ENCODE results near the gene GABARAP.
A peak's percentile ranks its signal among the peaks of the same experiment; 100 is the strongest.

The GABARAP gene

GRCh38 chr17:7221278-7222092, 20.8 kb downstream of the GABARAP start:
- DNase-seq: no peak

GRCh38 chr17:7220593-7221277, 21.5 kb downstream of the GABARAP start:
- peak; percentile 25 to 35 for DNase-seq

GRCh38 chr17:7219812-7220592, 22.2 kb downstream of the GABARAP start, which contains the start of the genes ACADVL and DLG4:
TSS of gene ACADVL (plus strand) at chr17:7219938. CDS start at chr17:7219985, 47 bp downstream.
TSS of gene DLG4 (minus strand) at chr17:7219836.
- peak in 1 of 2 experiments; percentile 41 for DNase-seq

GRCh38 chr17:7219229-7219811, 22.9 kb downstream of the GABARAP start:
- no peak for DNase-seq

- DNase-seq: no peak
Measured at GRCh38 chr17:7218758-7219157, 23.5 kb downstream of the GABARAP start.

- DNase-seq: no peak
Measured at GRCh38 chr17:7218166-7218565, 24.1 kb downstream of the GABARAP start.

GRCh38 chr17:7217113-7217987, 24.9 kb downstream of the GABARAP start:
- DNase-seq: peak; percentile 37 to 56

GRCh38 chr17:7216242-7217112, 25.8 kb downstream of the GABARAP start:
- DNase-seq: no peak

GRCh38 chr17:7215652-7216180, 26.5 kb downstream of the GABARAP start:
- DNase-seq: no peak

- no peak for DNase-seq
Measured at GRCh38 chr17:7215136-7215638, 27.1 kb downstream of the GABARAP start.

- DNase-seq: peak; percentile 82 to 83
Measured at GRCh38 chr17:7214300-7215135, 27.7 kb downstream of the GABARAP start.

- peak; percentile 32 to 46 for DNase-seq
Measured at GRCh38 chr17:7213895-7214299, 28.4 kb downstream of the GABARAP start.

GRCh38 chr17:7211491-7212273, 30.6 kb downstream of the GABARAP start:
- no peak for DNase-seq

GRCh38 chr17:7208754-7209460, 33.3 kb downstream of the GABARAP start:
- DNase-seq: no peak

GRCh38 chr17:7208027-7208571, 34.1 kb downstream of the GABARAP start:
- DNase-seq: no peak

GRCh38 chr17:7207120-7208001, 34.9 kb downstream of the GABARAP start:
- DNase-seq: no peak
